Neural cell (in vitro differentiated cells): ENCODE measurements around the gene LGR5. TPM values are rescaled to one million over a fixed set of nuclear protein-coding genes. Genes with fewer than 3 reads are reported as not detected.
"Not testable (repeated sequence)": the region's sequence is repeated elsewhere in the genome, so short reads cannot be mapped to it uniquely, and the experiment has no call there.

Source experiments
- H2AFZ ChIP-seq: fragments of 200-600, 300-800 bp; sonication (generic), shearing (Covaris generic); 2 replicates; pipeline ENCODE4 v1.6.0; 2014; ENCODE audit warnings: low read depth, mild to moderate bottlenecking, antibody characterized with exemption, low read length, moderate library complexity
- H3F3A ChIP-seq: fragments of 200-600 bp; shearing (Covaris generic); 2 replicates; pipeline ENCODE4 v1.6.1; 2016; ENCODE audit warnings: mild to moderate bottlenecking, moderate library complexity, mixed read lengths, antibody characterized with exemption, low read length; ENCODE audit not compliant: insufficient read depth, poor library complexity, severe bottlenecking
- H3K27ac ChIP-seq: fragments of 200-600, 300-800 bp; sonication (generic), shearing (Covaris generic); 2 replicates; pipeline ENCODE4 v1.5.1; 2014; ENCODE audit warnings: mild to moderate bottlenecking, low read length, moderate library complexity
- H3K27me3 ChIP-seq: fragments of 300-800, 200-600 bp; sonication (generic), shearing (Covaris generic); 2 replicates; pipeline ENCODE4 v1.6.0; 2014; ENCODE audit warnings: mild to moderate bottlenecking, low read depth, low read length, moderate library complexity; ENCODE audit not compliant: insufficient read depth
- H3K36me3 ChIP-seq: fragments of 300-800, 200-600 bp; sonication (generic), shearing (Covaris generic); 2 replicates; pipeline ENCODE4 v1.5.1; 2014; ENCODE audit warnings: mild to moderate bottlenecking, antibody characterized with exemption, low read length, moderate library complexity; ENCODE audit not compliant: insufficient read depth
- H3K4me2 ChIP-seq: fragments of 300-800, 200-600 bp; sonication (generic), shearing (Covaris generic); 2 replicates; pipeline ENCODE4 v1.6.0; 2014; ENCODE audit warnings: mild to moderate bottlenecking, low read length
- H3K4me3 ChIP-seq: fragments of 300-800, 200-600 bp; sonication (generic), shearing (Covaris generic); 2 replicates; pipeline ENCODE4 v1.5.1; 2014; ENCODE audit warnings: mild to moderate bottlenecking, low read length, moderate library complexity
- H3K79me2 ChIP-seq: fragments of 200-600 bp; shearing (Covaris generic); replicated peaks from 2 replicates; pipeline ENCODE4 v1.6.0; 2014; ENCODE audit warnings: mild to moderate bottlenecking, low read length, moderate library complexity; ENCODE audit not compliant: insufficient read depth
- H3K9ac ChIP-seq: fragments of 300-800, 200-600 bp; sonication (generic), shearing (Covaris generic); 2 replicates; pipeline ENCODE4 v1.6.1; 2016; ENCODE audit warnings: mild to moderate bottlenecking, low read length, mixed read lengths
- H3K9me2 ChIP-seq: fragments of 200-600 bp; shearing (Covaris generic); 2 replicates; pipeline ENCODE4 v1.6.1; 2016; ENCODE audit warnings: mild to moderate bottlenecking, low read length, mixed read lengths; ENCODE audit not compliant: insufficient read depth
- H3K9me3 ChIP-seq: fragments of 200-600, 300-800 bp; sonication (generic), shearing (Covaris generic); 2 replicates; pipeline ENCODE4 v1.6.1; 2016; ENCODE audit warnings: mild to moderate bottlenecking, mixed run types, low read length, moderate library complexity, mixed read lengths
- H4K20me1 ChIP-seq: fragments of 200-600 bp; shearing (Covaris generic); 2 replicates; pipeline ENCODE4 v1.6.1; 2016; ENCODE audit warnings: mild to moderate bottlenecking, mixed run types; ENCODE audit not compliant: insufficient read depth
- EP300 ChIP-seq: fragments of 450-650 bp; conservative IDR thresholded peaks from 2 replicates; pipeline ENCODE4 v1.6.1; 2014; ENCODE audit warnings: antibody characterized with exemption, mild to moderate bottlenecking, moderate library complexity; ENCODE audit not compliant: poor library complexity, severe bottlenecking
- EZH2 ChIP-seq: fragments of 200-600, 300-800 bp; shearing (Covaris generic), sonication (generic); IDR thresholded peaks from 2 replicates; pipeline ENCODE4 v1.6.1; 2014; ENCODE audit warnings: antibody characterized with exemption, low read length, borderline replicate concordance, mild to moderate bottlenecking; ENCODE audit not compliant: insufficient read depth, poor library complexity, severe bottlenecking
- MXI1 ChIP-seq: fragments of 450-650 bp; conservative IDR thresholded peaks from 2 replicates; pipeline ENCODE4 v1.6.1; 2014; ENCODE audit warnings: antibody characterized with exemption, mild to moderate bottlenecking; ENCODE audit not compliant: poor library complexity, severe bottlenecking
- SMC3 ChIP-seq: fragments of 450-650 bp; conservative IDR thresholded peaks from 2 replicates; pipeline ENCODE4 v1.6.1; 2014; ENCODE audit warnings: antibody characterized with exemption, mild to moderate bottlenecking, moderate library complexity; ENCODE audit not compliant: poor library complexity
- TAF1 ChIP-seq: IDR thresholded peaks from 2 replicates; pipeline ENCODE4 v1.6.1; 2012; ENCODE audit warnings: low read depth
- polyA plus RNA-seq: library from polyadenylated mRNA; depleted of rRNA; stranded (reverse); fragments of >200 nt; gene quantifications from 2 replicates; pipeline ENCODE4 v1.2.3, GENCODE V29; 2014
- TF ChIP-seq, protein P1 (sequence below): IDR thresholded peaks from 2 replicates; pipeline ENCODE4 v1.6.1; 2012; ENCODE audit warnings: borderline replicate concordance

The LGR5 gene
- polyA plus RNA-seq, 1 donor from 2014 or later: 0.16 TPM

DNA sequence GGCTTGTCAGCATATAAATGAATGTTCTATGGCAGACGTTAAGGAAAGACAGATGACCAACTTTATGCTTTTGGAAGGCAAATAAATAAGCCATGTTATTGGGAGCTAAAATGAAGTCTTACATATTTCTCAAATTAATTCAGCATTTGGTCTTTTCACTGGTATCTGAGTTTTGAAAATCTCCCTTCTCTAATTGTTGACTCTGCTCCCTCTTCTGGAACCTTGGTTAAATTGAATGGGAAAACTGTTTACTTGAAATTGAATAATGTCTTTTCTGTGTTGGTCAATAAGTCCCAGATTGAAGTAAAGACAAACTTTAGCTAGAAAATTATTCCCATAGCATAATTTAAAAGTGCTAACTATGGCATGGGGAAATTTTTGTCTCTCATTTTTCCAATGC is 38.7 kb downstream of the LGR5 start:
- H3K4me2 ChIP-seq: no peak overlapping the region
- H3K27ac ChIP-seq: no peak overlapping the region
- H2AFZ ChIP-seq: no peak overlapping the region
- H3K27me3 ChIP-seq: no peaks in the 10 kb centered on the region
- H4K20me1 ChIP-seq: no peaks in the 10 kb centered on the region
- no peak overlapping the region for H3K9ac ChIP-seq
- no peaks in the 10 kb centered on the region for H3K36me3 ChIP-seq
- H3F3A ChIP-seq: no peaks in the 10 kb centered on the region
- H3K4me3 ChIP-seq: no peak overlapping the region
- TF ChIP-seq TAF1 (no peak), MXI1 (no peak), EZH2 (no peak), EP300 (no peak), SMC3 (no peak)
- TF ChIP-seq, protein P1, sequence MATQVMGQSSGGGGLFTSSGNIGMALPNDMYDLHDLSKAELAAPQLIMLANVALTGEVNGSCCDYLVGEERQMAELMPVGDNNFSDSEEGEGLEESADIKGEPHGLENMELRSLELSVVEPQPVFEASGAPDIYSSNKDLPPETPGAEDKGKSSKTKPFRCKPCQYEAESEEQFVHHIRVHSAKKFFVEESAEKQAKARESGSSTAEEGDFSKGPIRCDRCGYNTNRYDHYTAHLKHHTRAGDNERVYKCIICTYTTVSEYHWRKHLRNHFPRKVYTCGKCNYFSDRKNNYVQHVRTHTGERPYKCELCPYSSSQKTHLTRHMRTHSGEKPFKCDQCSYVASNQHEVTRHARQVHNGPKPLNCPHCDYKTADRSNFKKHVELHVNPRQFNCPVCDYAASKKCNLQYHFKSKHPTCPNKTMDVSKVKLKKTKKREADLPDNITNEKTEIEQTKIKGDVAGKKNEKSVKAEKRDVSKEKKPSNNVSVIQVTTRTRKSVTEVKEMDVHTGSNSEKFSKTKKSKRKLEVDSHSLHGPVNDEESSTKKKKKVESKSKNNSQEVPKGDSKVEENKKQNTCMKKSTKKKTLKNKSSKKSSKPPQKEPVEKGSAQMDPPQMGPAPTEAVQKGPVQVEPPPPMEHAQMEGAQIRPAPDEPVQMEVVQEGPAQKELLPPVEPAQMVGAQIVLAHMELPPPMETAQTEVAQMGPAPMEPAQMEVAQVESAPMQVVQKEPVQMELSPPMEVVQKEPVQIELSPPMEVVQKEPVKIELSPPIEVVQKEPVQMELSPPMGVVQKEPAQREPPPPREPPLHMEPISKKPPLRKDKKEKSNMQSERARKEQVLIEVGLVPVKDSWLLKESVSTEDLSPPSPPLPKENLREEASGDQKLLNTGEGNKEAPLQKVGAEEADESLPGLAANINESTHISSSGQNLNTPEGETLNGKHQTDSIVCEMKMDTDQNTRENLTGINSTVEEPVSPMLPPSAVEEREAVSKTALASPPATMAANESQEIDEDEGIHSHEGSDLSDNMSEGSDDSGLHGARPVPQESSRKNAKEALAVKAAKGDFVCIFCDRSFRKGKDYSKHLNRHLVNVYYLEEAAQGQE: no peak
- no peaks in the 10 kb centered on the region for H3K9me3 ChIP-seq
- no peaks in the 10 kb centered on the region for H3K9me2 ChIP-seq
- H3K79me2 ChIP-seq: no peaks in the 10 kb centered on the region

DNA sequence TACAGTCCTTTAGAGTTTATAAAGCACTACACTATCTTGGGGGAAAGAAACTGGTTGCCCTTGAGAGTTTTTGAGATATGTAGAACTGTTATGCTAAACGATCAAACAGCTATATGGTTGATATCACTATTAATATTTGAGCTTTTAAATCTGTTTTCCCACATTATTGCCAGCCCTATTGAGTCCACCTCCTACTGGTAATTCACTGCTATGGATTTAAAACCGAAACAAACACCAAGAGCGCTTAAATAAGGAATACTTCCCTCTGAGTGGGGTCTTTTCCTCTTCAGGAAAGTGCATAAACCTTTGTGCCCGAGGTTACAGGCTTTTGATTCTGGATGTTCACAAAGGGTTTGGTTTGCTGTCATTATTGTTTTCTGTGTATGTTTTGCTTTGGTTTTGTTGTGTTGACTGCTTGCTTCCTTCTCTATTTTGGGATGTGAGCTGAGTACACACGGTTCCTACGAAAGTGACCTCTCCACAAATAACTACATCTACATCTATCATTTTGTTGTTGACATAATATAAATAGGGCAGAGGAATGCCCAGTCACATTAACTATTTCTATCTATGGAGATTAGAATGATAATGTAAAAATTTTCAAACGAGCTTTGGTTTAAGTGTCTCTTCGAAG is 44.8 kb downstream of the LGR5 start:
- TF ChIP-seq, protein P1: no peak
- H3K27ac ChIP-seq: no peak overlapping the region

DNA sequence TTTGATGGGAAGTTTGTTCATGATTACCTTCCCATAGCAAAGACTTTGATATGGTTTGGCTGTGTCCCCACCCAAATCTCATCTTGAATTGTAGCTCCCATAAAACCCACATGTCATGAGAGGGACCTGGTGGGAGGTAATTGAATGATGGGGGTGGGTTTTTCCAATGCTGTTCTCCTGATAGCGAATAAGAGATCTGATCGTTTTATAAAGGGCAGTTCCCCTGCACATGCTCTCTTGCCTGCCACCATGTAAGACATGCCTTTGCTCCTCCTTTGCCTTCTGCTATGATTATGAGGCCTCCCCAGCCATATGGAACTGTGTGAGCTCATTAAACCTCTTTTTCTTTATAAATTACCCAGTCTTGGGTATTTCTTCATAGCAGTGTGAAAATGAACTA is 51.2 kb downstream of the LGR5 start:
- not testable (repeated sequence) for H3F3A ChIP-seq, H3K9ac ChIP-seq, H3K9me3 ChIP-seq, H3K4me2 ChIP-seq, H4K20me1 ChIP-seq, H3K79me2 ChIP-seq, H2AFZ ChIP-seq, H3K9me2 ChIP-seq, H3K27me3 ChIP-seq, H3K27ac ChIP-seq, H3K36me3 ChIP-seq, H3K4me3 ChIP-seq

More for the DNA sequence above, 44.8 kb downstream of the LGR5 start:
- Histone ChIP-seq H4K20me1 (no peaks in the 10 kb centered on the region), H3K79me2 (no peaks in the 10 kb centered on the region), H3K27me3 (no peaks in the 10 kb centered on the region), H3K9me2 (no peaks in the 10 kb centered on the region), H2AFZ (no peak overlapping the region), H3K4me2 (no peak overlapping the region), H3K9ac (no peak overlapping the region), H3K9me3 (no peaks in the 10 kb centered on the region), H3F3A (no peaks in the 10 kb centered on the region), H3K36me3 (no peaks in the 10 kb centered on the region), H3K4me3 (no peak overlapping the region)
